GM13976 (cell line): ENCODE measurements around the gene EFCAB11.

Experiments
- DNase-seq: peaks from one replicate; pipeline ENCODE4 v3.0.0; 2012; ENCODE audit warnings: low spot score
- in situ Hi-C: fragments of 300-500 bp; cut with MboI; formaldehyde crosslinking; loops from one replicate; pipeline ENCODE4 v1.12.0; 2022; ENCODE audit warnings: low sequenced_read_pairs, mixed read lengths, inconsistent platforms; ENCODE audit not compliant: unreplicated experiment
- TF ChIP-seq, protein P1 (sequence below): IDR thresholded peaks from 2 replicates; pipeline ENCODE4 v1.5.1; 2012; ENCODE audit warnings: borderline replicate concordance, mild to moderate bottlenecking; ENCODE audit not compliant: insufficient read depth; ENCODE audit errors: extremely low read depth, missing control alignments, control extremely low read depth

Gene EFCAB11

GRCh38 chr14:89851106-89851505 is 103.4 kb downstream of the EFCAB11 start:
- in situ Hi-C loops = no loop called here
- no peak for DNase-seq
- TF ChIP-seq, protein P1, sequence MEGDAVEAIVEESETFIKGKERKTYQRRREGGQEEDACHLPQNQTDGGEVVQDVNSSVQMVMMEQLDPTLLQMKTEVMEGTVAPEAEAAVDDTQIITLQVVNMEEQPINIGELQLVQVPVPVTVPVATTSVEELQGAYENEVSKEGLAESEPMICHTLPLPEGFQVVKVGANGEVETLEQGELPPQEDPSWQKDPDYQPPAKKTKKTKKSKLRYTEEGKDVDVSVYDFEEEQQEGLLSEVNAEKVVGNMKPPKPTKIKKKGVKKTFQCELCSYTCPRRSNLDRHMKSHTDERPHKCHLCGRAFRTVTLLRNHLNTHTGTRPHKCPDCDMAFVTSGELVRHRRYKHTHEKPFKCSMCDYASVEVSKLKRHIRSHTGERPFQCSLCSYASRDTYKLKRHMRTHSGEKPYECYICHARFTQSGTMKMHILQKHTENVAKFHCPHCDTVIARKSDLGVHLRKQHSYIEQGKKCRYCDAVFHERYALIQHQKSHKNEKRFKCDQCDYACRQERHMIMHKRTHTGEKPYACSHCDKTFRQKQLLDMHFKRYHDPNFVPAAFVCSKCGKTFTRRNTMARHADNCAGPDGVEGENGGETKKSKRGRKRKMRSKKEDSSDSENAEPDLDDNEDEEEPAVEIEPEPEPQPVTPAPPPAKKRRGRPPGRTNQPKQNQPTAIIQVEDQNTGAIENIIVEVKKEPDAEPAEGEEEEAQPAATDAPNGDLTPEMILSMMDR = no peak

GRCh38 chr14:89849931-89850330 is 104.6 kb downstream of the EFCAB11 start:
- no peak for DNase-seq
- in situ Hi-C loops = no loop called here
- TF ChIP-seq, protein P1 = no peak

- in situ Hi-C loops = no loop called here
- TF ChIP-seq, protein P1 = no peak
- no peak for DNase-seq
Measured at GRCh38 chr14:89848165-89848564, 106.4 kb downstream of the EFCAB11 start.

GRCh38 chr14:89845346-89845745 is 109.2 kb downstream of the EFCAB11 start:
- DNase-seq = no peak
- in situ Hi-C loops = no loop called here
- TF ChIP-seq, protein P1 = no peak

- no peak for DNase-seq
- in situ Hi-C loops = no loop called here
- TF ChIP-seq, protein P1 = no peak
Measured at GRCh38 chr14:89844508-89844907, 110.0 kb downstream of the EFCAB11 start.

DNA sequence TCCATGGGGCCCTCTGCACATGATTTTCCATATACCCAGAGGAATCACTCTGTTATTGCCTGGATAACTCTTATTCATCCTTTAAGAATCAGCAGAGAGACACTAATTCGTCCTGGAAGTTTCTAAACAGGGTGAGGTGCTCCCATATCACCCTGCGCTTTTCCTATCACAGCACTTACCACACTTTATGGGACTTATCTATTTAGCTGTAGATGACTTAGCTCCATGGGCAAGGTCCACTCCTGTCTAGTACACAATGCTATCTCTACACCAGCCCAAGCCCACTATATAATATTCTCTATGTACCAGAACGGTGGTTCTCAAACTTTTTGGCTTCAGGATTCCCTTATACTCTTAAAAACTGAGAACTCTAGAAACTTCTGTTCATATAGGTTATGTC is 111.7 kb downstream of the EFCAB11 start:
- TF ChIP-seq, protein P1 = no peak
- in situ Hi-C loops = no loop called here
- no peak for DNase-seq

DNA sequence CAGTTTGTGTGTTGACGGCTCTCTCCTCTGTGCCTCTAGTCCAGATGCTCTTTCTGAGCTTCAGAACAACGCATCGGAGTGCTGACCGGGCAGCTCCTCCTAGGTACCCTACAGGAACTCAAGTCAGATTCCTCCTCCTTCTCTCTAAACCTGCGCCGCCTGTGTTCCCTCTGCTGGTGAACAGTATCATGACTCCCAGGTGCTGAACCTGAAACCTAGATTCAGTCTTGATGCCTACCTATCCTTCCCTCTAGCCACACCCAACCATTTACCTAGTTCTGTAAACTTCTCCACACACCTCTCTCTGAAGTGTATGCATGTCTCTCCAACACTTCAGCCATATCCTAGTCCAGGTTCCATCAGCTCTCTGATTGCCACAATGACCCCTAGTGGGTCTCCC is 112.7 kb downstream of the EFCAB11 start:
- in situ Hi-C loops = no loop called here
- TF ChIP-seq, protein P1 = no peak
- DNase-seq = no peak
